Fibroblast of lung (primary cell): ENCODE data around the gene ECHS1.

ENCODE experiments used
- CTCF ChIP-seq, 2 donors: IDR thresholded peaks in 1 of 2; conservative IDR thresholded peaks in 1 of 2; 1 replicate in 1 of 2; 2 replicates in 1 of 2; pipeline ENCODE4 v1.5.1; 2011 to 2012; ENCODE audit warnings: low read length in 2 of 2, control low read depth in 1 of 2, inconsistent platforms in 1 of 2, low read depth in 1 of 2, mild to moderate bottlenecking in 1 of 2
- EZH2 ChIP-seq: IDR thresholded peaks from 2 replicates; pipeline ENCODE4 v1.5.1; 2012; ENCODE audit warnings: low read length, control low read depth, mild to moderate bottlenecking; ENCODE audit errors: missing control alignments

- TF ChIP-seq CTCF (conservative IDR thresholded peaks at IDR 0.05 in 1 of 2, IDR thresholded peaks at IDR 0.05 in 1 of 2; ENCODE audit: low read depth in 1 of 2, low read length in 2 of 2) (no peak), EZH2 (no peak)
Observed at GRCh38 chr10:133403784-133404183, 30.6 kb upstream of the ECHS1 start.
